ENCODE data around the gene SIK2.
"Not testable (repeated sequence)": the region's sequence is repeated elsewhere in the genome, so short reads cannot be mapped to it uniquely, and the experiment has no call there.

Gene SIK2

DNA sequence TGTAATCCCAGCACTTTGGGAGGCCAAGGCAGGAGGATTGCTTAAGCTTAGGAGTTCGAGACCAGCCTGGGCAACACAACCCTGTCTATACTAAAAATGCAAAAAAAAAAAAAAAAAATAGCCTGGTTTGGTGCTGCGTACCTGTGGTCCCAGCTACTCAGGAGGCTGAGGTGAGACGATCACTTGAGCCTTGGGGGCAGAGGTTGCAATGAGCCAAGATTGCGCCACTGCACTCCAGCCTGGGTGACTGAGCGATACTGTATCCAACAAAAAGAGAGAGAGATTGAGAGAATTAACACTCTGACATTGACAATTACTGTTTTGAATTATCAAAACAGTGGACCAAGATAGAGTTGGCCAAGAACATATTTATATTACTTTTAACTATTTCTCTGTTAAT, 53.7 kb downstream of the SIK2 start:
- in situ Hi-C loops (cut with MboI; ENCODE audit: low sequenced_read_pairs): no loop called here

DNA sequence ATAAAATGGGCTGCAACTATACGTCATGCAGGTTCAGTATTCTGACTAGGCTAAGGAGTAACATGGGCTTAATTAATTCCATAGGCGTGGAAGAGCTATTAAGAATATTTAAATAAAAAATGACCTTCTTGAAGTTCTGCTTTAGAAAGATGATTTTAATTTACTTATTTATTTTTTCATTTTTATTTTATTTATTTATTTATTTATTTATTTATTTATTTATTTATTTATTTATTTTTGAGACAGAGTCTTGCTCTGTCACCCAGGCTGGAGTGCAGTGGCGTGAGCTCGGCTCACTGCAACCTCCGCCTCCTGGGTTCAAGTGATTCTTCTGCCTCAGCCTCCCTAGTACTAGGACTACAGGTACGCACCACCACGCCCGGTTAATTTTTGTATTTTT, 55.7 kb downstream of the SIK2 start:
- in situ Hi-C loops (cut with MboI; ENCODE audit: low sequenced_read_pairs): not testable (repeated sequence)

DNA sequence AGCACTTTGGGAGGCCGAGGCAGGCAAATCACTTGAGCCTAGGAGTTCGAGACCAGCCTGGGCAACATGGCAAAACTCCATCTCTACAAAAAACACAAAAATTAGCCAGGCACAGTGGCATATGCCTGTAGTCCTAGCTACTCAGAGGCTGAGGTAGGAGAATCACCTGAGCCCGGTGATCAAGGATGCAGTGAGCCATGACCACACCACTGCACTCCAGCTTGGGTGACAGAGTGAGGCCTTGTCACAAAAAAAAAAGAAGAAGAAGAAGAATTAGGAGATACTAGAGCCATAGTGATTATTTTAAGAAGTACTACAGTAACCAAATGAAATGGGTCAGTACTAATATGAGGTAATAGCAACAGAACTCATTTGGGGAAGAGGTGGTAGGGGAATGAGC, 56.2 kb downstream of the SIK2 start:
- in situ Hi-C loops (cut with MboI; ENCODE audit: low sequenced_read_pairs): not testable (repeated sequence)

DNA sequence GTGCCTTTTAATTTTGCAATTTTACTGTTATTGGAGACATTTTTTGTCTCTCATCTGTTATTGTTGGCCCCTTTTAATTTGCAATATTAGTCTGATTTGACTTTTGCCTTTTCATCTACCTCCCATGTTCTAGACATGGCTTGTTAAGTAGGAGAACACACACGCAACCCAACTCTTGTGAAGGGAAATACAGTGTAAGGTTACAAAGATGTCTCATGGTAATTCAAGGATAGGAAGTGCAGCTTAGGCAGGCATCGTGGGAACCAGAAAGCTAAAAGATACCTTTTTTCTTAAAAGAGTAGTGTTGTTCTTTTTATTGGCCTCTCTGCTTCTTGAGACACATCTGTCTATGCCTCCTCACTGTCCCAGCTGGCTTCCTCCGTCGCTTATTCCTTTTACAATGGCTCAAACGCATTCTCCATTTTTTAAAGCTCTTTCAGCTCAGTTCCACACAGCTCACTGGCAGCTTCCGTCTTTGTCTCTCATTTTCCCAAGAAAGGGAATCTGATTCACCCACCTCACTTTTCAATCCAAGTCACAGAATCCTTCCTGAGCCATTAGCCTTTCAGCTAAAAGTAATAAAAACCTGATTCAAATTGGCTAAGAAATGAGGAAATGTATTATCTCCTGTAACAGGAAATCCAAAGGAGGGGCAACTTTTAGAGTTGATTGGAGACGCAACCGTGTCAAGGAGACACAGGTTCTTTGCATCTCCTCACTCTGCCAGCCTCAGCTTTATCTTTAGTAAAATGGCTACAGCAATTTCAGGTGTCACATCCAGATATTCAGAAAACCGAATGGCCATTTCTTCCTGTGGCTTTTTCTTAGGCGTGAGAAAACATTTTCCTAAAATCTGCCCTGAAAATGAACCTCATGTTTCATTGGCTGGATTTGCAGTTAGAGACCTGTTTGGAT, 57.2 kb downstream of the SIK2 start:
- in situ Hi-C loops (cut with MboI; ENCODE audit: low sequenced_read_pairs): no loop called here

DNA sequence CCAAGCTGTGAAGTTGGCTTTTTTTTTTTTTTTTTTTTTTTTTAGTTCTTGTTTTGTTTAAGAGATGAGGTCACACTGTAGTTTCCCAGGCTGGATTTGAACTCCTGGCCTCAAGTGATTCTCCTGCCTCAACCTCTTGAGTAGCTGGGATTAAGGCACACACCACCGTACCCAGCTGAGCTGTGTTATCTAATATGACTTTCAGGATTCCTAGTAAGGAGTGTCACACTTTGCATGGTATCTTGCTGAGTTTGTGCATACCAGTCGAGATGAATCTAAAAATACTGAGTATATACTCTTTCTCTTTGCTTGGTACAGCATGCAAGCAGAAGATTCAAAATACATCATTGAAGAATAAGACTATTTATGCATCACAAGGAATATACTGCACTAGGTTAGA, 58.6 kb downstream of the SIK2 start:
- in situ Hi-C loops (cut with MboI; ENCODE audit: low sequenced_read_pairs): no loop called here

DNA sequence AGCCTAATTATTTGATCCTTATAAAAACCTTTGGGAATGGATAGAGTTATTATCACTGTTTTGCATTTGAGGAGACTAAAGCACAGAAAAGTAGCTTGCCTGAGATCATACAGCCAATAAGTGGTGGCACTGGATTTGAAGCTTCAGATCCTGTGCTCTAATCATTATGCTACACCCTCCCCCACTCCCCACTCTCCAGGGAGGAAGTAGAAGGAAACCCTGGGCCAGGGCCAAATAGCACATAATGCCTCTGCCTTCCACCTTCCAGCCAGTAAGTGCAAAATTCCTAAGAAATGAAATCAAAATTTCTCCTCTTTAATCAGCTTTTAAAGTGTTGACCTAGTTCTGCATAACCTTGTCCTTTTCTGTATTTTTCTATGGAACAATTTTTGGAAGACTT, 61.6 kb downstream of the SIK2 start:
- in situ Hi-C loops (cut with MboI; ENCODE audit: low sequenced_read_pairs): no loop called here

DNA sequence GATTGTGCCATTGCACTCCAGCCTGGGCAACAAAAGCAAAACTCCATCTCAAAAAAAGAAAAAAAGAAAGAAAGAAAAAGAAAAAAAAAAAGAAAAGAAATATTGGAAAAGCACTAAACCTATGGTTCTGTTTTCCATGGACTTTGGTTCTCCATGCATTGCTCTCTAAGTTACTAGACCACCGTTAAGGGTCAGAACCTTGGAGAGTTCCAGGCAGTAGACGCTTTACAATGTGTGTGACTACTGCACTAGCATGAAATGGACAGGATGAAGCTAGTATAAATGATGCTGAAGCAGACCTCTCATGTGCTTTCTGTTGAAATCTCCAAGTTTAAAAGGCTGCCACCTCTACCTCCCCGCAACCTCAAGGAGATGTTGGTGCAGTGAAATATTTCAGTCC, 63.5 kb downstream of the SIK2 start:
- in situ Hi-C loops (cut with MboI; ENCODE audit: low sequenced_read_pairs): no loop called here

DNA sequence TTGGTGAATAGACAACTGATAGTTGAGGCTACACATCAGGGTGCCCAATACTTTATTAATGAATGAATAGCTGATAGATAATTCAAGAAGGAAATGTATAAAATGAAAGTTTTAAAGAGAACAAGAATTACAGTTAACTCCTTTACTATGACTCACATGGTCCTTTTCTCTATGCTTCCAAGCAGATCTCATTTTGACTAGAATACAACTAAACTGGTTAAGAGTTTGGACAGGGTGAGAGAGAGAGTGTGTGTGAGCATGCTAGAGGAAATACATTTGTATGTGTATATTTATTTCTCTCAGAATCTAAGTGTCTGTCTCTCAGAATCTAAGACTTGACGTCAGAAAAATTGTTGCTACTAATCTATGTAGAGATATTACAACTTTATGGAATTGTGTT, 66.7 kb downstream of the SIK2 start:
- in situ Hi-C loops (cut with MboI; ENCODE audit: low sequenced_read_pairs): no loop called here

DNA sequence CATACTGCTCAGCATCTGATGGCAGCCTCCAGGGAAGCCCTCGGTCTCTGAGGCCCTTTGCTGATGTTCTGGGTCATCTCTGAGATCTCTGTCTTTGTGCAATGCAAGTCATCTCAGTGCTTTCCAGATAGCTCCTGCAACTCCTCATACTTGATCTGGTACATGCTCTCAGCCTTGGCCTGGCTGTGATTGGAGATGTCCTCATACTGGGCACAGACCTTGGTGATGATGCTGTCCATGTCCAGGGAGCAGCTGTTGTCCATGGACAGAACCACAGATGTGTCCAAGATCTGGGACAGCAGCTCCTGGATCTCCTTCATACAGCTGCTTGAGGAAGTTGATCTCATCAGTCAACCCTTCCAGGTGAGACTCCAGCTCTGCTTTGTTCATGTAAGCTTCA, 69.1 kb downstream of the SIK2 start:
- in situ Hi-C loops (cut with MboI; ENCODE audit: low sequenced_read_pairs): no loop called here

DNA sequence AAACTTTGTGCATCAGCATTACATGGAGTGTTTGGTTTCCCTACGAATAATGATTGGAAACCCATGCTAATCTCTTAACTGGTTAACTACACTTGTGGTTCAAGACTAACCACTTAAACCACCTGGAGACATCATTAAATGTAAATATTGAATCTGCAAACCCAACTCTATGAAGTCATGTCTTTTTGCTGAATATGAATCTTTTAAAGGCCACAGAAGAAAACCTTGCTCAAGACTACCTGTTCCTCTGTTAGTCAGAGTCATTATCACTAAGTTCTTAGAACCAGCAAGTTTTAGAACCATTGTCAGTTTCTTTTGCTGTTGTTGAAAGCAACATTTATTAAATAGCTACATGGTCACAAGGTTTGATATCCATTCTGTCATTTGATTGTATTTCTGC, 70.7 kb downstream of the SIK2 start:
- in situ Hi-C loops (cut with MboI; ENCODE audit: low sequenced_read_pairs): no loop called here

DNA sequence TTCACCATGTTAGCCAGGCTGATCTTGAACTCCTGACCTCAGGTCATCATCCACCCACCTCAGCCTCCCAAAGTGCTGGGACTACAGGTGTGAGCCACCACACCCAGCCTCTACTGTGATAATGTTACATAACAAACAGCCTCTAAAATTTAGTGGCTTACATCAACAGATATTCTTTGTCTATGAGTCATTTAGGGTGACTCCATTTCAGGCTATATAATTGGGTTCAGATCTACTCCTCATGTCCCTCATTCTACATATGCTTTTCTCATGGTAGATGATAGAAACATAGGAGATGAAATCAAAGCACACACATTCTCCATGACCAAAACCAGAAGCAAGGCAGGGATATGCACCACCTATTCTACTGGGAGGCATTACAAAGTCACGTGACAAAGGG, 72.7 kb downstream of the SIK2 start:
- in situ Hi-C loops (cut with MboI; ENCODE audit: low sequenced_read_pairs): no loop called here

DNA sequence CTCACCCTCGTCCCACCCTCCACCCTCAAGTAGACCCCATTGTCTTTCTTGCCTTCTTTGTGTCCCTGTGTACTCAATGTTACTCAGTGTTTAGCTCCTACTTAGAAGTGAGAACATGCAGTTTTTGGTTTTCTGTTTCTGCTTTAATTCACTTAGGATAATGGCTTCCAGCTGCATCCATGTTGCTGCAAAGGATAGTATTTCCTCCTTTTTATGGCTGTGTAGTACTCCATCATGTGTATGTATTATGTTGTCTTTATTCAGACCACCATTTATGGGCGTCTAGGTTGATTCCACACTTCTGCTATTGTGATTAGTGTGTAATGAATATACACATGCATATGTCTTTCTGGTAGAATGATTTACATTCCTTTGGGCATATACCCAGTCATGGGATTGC, 73.6 kb downstream of the SIK2 start:
- in situ Hi-C loops (cut with MboI; ENCODE audit: low sequenced_read_pairs): no loop called here

DNA sequence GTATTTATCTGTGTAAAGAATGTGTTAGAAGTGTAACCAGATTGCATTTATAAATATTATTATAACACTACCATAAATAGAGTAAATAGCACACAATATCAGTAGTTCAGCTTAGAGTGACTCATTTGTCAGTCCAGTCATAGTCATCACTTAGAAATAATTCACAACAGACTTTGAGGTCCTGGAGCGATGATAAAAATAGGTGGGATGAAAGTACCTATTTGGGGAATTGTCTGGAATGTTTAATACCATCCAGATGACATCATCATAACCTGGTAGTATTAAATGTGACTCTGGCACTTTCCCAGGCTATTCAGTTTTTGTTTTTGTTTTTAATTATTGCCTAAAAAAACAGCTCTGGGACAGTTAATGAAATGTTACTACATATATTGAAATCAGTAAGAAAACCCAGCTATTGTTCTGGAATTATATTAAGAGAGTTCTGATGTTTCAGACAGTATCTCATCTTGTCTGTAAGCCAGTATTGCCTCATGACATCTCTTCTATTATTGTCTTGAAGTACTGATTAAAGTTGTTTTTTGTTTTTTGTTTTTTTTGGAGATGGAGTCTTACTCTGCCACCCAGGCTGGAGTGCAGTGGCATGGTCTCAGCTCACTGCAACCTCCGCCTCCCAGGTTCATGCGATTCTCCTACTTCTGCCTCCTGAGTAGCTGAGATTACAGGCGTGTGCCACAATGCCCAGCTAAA, 74.8 kb downstream of the SIK2 start:
- in situ Hi-C loops (cut with MboI; ENCODE audit: low sequenced_read_pairs): no loop called here

DNA sequence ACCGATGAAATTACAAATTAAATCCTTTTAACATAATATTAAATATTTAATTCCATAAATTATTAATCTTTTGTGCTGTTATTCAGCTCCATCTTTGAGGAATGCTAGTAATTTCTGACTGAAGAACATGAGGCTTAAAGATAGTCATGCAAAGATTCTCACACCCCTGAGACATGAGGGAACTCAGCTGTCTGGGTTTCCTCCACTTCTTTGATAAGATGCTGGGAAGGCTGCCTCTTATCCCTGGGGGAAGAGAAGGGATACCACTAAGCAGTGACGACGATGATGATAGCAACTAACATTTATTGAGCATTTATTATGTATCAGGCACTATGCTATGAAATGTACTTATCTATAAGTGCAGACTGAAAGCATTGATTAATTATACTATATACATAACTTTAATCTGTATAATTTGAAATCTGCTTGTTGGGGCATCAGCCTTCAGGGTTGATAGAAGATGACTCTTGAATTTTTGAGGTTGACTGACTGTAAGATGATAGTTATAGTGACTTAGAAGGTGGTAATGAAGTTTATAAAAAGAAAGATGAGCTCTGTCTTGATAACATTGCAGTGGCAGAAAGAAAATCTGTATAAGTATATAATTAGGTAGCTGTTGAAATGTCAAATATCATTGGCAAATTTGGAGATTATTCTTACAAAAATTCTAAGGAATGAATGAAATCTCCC, 78.4 kb downstream of the SIK2 start:
- in situ Hi-C loops (cut with MboI; ENCODE audit: low sequenced_read_pairs): no loop called here

DNA sequence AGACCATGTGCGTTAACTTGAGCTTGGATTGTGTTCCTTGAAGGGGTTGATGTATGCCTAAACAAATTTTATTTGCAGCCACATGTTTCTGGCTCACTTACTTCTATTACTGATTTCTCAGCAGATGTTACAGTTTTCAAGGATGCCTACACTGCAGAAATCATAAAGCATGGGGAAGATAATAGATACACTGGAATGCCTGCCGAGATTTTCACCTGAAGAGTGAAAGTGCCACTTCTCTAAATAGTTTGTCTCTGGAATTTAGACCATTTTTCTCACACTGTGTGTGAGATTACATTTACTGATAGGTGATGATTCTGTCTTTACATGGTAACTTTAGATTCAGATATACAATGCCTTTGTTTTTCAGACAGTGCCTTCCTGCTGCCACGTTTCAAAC, 81.6 kb downstream of the SIK2 start:
- in situ Hi-C loops (cut with MboI; ENCODE audit: low sequenced_read_pairs): no loop called here

DNA sequence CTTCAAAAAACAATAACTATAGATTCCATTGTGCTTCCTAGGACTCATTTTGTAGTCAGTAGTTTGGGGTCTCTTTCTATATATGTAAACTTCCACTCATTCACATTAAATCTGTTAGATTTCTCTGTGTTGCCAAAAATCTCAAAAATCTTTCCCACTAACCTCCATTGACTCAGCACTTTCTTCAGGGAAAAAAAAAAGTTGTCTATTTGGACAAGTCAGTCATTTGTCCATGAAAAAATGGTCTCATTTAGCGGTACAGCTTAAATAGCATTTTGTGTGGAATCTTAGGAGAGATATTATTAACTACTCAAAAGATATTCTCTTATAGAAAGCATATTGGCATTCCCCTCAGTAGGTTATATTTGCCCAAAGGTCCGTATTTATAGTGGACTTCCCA, 82.0 kb downstream of the SIK2 start:
- in situ Hi-C loops (cut with MboI; ENCODE audit: low sequenced_read_pairs): no loop called here

DNA sequence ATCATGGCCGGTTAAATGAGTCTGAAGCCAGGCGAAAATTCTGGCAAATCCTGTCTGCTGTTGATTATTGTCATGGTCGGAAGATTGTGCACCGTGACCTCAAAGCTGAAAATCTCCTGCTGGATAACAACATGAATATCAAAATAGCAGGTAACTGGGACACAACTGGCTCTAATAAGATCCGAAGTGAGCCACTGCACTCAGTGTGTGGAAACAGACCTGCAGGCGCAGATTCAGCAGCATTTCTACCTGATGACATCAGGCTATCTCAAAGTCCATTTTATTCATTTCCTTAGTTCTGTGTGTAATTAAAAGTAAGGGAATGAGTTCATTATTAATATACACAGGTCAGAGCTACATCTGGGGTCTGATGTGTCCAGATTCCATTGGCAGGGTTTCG, 85.8 kb downstream of the SIK2 start:
- in situ Hi-C loops (cut with MboI; ENCODE audit: low sequenced_read_pairs): no loop called here

DNA sequence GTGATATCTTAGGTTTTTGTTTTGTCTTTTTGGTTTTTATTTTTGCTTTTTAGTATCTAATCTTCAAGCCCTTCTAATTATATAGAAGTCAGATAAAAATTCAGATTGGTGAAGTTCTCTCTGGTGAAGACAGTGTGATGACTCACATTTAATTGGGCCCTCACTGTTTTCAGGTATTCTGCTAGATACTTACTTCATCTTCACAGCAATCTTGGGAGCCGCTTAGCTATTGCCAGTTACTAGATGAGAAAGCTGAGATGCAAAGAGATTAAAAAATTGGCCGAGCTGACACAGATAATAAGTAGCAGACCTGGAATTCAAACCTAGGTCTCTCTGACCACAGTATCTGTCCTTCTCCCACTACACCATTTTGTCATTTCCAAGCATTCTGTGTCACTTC, 88.9 kb downstream of the SIK2 start:
- in situ Hi-C loops (cut with MboI; ENCODE audit: low sequenced_read_pairs): no loop called here

DNA sequence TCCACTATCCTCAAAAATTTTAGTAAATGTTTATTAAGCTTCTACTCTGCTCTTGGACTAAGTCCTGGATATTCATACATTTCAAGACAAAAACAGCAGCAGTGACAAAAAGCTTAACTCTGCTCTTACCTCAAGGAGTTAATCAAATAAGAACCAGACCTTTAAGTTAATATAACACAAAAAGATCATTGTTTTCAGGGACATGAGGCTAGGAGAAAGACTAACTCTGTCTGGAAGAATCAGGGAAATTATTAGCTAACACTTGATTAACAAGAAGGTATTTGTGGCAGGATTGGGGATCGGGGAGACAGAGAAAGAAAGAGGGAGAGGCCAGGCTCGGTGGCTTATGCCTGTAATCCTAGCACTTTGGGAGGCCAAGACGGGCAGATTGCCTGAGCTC, 89.5 kb downstream of the SIK2 start:
- in situ Hi-C loops (cut with MboI; ENCODE audit: low sequenced_read_pairs): no loop called here

DNA sequence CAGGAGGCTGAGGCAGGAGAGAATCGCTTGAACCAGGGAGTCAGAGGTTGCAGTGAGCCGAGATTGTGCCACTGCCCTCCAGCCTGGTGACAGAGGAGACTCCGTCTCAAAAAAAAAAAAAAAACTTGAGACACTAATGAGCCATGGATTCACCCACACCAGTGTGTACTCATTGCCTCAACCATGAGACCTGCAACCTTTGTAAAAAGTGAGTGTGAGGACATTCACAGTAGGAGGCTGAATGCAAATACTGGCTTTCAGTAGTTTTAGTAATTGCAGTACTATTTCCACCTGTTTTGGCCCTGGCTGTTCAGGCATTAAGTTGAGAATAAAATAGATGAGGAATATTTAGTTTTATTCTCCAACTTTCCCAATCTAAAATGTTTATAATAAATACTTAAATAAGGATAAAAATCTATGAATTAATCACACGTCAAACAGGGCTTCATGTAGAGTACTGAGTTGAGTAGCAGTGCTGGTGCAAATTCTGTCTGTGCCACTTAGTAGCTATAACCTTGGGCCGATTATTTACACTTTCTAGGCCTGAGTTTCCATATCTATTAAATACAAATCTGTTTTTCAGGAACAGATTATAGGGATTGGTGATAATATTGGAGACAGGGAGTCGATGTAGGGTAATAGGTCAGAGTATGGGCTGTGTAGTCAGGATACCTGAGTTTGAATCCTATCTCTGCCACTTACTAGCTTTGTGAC, 91.1 kb downstream of the SIK2 start:
- in situ Hi-C loops (cut with MboI; ENCODE audit: low sequenced_read_pairs): no loop called here

DNA sequence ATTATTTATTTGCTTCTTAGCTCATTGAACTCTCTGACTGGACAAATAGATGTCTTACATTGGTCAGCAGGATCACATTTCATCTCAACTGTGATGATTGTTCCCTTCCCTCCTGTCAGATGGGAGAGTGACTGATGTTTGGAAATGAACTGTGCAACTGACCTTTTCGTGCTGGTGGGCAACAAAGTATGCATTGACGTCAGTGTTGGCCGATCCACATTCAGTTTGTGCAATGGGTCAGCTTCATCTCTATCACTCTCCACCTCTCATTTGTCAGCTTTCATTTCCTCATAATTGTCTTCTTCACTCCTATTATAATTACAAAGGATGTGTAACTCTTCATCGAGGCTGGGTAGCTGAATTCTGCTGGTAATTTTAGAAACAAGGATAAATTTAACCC, 92.6 kb downstream of the SIK2 start:
- in situ Hi-C loops (cut with MboI; ENCODE audit: low sequenced_read_pairs): no loop called here
